Measurements from ENCODE around the gene MFSD12. TPM values are rescaled to one million over a fixed set of nuclear protein-coding genes. Genes with fewer than 3 reads are reported as not detected.
"Not testable (repeated sequence)": the region's sequence is repeated elsewhere in the genome, so short reads cannot be mapped to it uniquely, and the experiment has no call there.

MFSD12 gene
- total RNA-seq, 1 donor from 2014 or later, result 80.7 TPM

- DNase-seq, result no peak
- Histone ChIP-seq H3K4me1 (no peaks in the 10 kb centered on the region), H3K27me3 (ENCODE audit: low read depth) (no peaks in the 10 kb centered on the region), H3K36me3 (peaks cover 70% of the 10 kb centered on the region), H3K4me3 (no peak overlapping the region), H3K9me3 (no peaks in the 10 kb centered on the region), H3K27ac (no peak overlapping the region)
- peak in 1 of 2 donors; percentile 3 for ATAC-seq
- no peak for TF ChIP-seq CTCF (IDR thresholded peaks at IDR 0.05)
- intact Hi-C loops (cut with DNase I), result no loop called here
Measured at GRCh38 chr19:3532154-3532786, 25.1 kb downstream of the MFSD12 start.

GRCh38 chr19:3531716-3532115 lies 25.7 kb downstream of the MFSD12 start:
- intact Hi-C loops (cut with DNase I), result no loop called here
- H3K36me3 ChIP-seq, result peaks cover 75% of the 10 kb centered on the region
- no peak for ATAC-seq
- H3K27me3 ChIP-seq (ENCODE audit: low read depth), result no peaks in the 10 kb centered on the region
- no peak overlapping the region for H3K4me3 ChIP-seq
- no peak for DNase-seq
- no peaks in the 10 kb centered on the region for H3K4me1 ChIP-seq
- TF ChIP-seq CTCF (IDR thresholded peaks at IDR 0.05), result no peak
- H3K9me3 ChIP-seq, result no peaks in the 10 kb centered on the region
- H3K27ac ChIP-seq, result no peak overlapping the region

GRCh38 chr19:3530389-3530788 lies 27.0 kb downstream of the MFSD12 start:
- Histone ChIP-seq H3K27me3 (ENCODE audit: low read depth) (no peaks in the 10 kb centered on the region), H3K27ac (no peak overlapping the region), H3K9me3 (no peaks in the 10 kb centered on the region), H3K36me3 (peaks cover 77% of the 10 kb centered on the region), H3K4me3 (no peak overlapping the region), H3K4me1 (no peaks in the 10 kb centered on the region)
- no peak for TF ChIP-seq CTCF (IDR thresholded peaks at IDR 0.05)
- intact Hi-C loops (cut with DNase I), result no loop called here
- DNase-seq, result no peak
- ATAC-seq, result no peak

GRCh38 chr19:3529299-3529698 lies 28.1 kb downstream of the MFSD12 start:
- DNase-seq; ATAC-seq; H3K27me3 ChIP-seq (ENCODE audit: low read depth); H3K9me3 ChIP-seq; intact Hi-C loops (cut with DNase I); H3K27ac ChIP-seq; H3K4me3 ChIP-seq; H3K4me1 ChIP-seq: not testable (repeated sequence)
- peaks cover 76% of the 10 kb centered on the region for H3K36me3 ChIP-seq

- Histone ChIP-seq H3K4me1 (no peaks in the 10 kb centered on the region), H3K4me3 (no peak overlapping the region), H3K36me3 (peaks cover 76% of the 10 kb centered on the region), H3K27ac (no peak overlapping the region), H3K9me3 (no peaks in the 10 kb centered on the region), H3K27me3 (ENCODE audit: low read depth) (no peaks in the 10 kb centered on the region)
- DNase-seq (no peak), ATAC-seq (no peak)
- TF ChIP-seq CTCF (IDR thresholded peaks at IDR 0.05), result no peak
- intact Hi-C loops (cut with DNase I), result no loop called here
Measured at GRCh38 chr19:3528539-3529211, 28.7 kb downstream of the MFSD12 start.

GRCh38 chr19:3528080-3528479 lies 29.3 kb downstream of the MFSD12 start:
- H3K27ac ChIP-seq, result no peak overlapping the region
- DNase-seq (no peak), ATAC-seq (no peak)
- no peaks in the 10 kb centered on the region for H3K9me3 ChIP-seq
- H3K4me3 ChIP-seq, result no peak overlapping the region
- peaks cover 76% of the 10 kb centered on the region for H3K36me3 ChIP-seq
- H3K27me3 ChIP-seq (ENCODE audit: low read depth), result no peaks in the 10 kb centered on the region
- no peaks in the 10 kb centered on the region for H3K4me1 ChIP-seq
- intact Hi-C loops (cut with DNase I), result no loop called here
- no peak for TF ChIP-seq CTCF (IDR thresholded peaks at IDR 0.05)

Measured in lower lobe of right lung (tissue), 2 donors.